ENCODE data around the gene DDA1. TPM values are rescaled to one million over a fixed set of nuclear protein-coding genes. Genes with fewer than 3 reads are reported as not detected.

The DDA1 gene
- total RNA-seq, 2 experiments from 2014 or later, result 37.2 to 37.5 TPM

DNA sequence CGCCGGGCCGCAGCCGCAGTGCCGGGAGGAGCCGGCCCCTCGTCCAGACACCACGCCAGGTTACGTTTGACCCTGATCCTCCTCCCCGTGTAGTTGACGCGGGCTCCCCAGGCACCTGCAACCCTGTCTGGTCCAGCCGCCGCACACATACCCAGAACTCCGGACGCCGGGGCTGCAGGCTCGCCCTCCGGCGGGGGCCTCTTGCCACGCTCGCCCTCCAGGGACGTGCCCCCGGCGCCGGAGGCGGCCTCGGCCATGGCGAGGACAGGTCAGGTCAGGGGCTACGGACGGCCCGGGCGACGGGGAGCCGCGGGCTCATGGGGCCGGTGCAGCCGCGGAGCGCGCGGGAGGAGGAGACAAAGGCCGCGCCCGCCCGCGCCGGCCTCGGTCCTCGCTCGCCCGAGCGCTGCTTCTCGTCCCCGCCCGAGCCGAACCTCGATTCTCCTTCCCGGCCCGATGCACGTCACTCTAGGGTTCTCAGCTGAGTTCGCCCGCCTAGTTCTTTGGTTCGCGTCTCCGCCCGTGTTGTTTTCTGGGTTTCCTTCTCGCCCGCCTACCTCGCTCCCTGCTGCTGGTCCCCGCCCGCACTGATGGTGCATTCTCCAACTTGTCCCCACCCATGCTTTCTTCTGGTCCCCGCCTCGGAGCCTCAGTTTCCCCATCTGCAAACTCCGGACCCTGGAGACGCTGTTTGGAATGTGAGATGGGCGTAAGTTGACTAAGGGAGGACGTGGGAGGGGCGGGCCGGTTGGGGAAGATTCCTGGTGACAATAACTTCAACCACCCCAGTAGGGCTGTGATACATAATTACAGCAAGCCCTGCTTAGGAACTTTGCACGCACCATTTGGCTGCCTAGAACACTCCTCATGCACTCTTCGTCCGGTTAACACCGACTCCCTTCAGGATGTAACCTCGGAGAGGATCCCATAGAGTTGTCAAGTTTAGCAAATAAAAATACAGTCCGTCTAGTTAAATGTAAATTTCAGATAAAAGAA lies 25.3 kb downstream of the DDA1 start, which contains the start of gene ANO8:
Gene ANO8 (minus strand): TSS at position 442 of the 996 bp plus-strand sequence. CDS start 185 bp downstream, at position 257.
- Mint-ChIP-seq H3K4me1 (ENCODE audit: low read depth) (peaks cover 31% of the 10 kb centered on the region), H3K4me3 (peak within 1 kb of the TSS; percentile 79)
- CTCF ChIA-PET, result interaction anchor here (0.9 to 2.1 kb wide), 9 partner anchors 11 to 162 kb away, joined by 3 to 6 read pairs (median 3); partner anchors contain the start of gene MRPL34

DNA sequence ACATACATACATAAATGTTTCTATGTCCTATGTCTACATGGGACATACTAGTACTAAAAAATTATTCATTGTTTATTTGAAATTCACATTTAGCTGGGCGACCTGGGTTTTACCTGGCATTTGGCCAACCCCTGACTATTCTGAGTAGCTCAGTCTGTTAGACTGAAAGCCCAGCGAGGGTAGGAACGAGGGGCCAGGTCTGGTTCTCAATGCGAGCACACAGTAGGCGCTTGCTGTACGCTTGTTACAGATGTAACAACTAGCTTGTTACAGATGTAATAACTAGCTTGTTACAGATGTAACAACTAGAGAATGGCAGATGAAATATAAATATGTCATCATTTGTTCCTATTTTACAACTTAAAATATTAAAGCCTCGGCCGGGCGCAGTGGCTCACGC lies 26.2 kb downstream of the DDA1 start:
- intact Hi-C loops (cut with micrococcal nuclease), result loop anchor here (2.0 to 5.0 kb wide), 2 partner anchors 55 to 132 kb away; no protein-coding TSS in a partner anchor
- POLR2A ChIA-PET, result interaction anchor here (1.0 to 3.2 kb wide), 2 partner anchors 27 to 43 kb away, joined by 3 to 15 read pairs; partner anchors contain the start of gene DDA1

More for the DNA sequence above, 25.3 kb downstream of the DDA1 start, which contains the start of gene ANO8:
- intact Hi-C loops (cut with micrococcal nuclease), result loop anchor here (1.0 to 5.0 kb wide), 3 partner anchors 25 to 133 kb away; partner anchors contain the start of gene DDA1
- H3K27me3 Mint-ChIP-seq, result no peaks in the 10 kb centered on the region
- peaks cover 2% of the 10 kb centered on the region for H3K36me3 Mint-ChIP-seq
- H3K27ac Mint-ChIP-seq, result peak within 1 kb of the TSS; percentile 42
- POLR2A ChIA-PET, result interaction anchor here (0.7 to 3.2 kb wide), 5 partner anchors 26 to 57 kb away, joined by 3 to 15 read pairs (median 3); partner anchors contain the start of genes DDA1 and MRPL34
- DNase-seq, result peak; percentile 97
- H3K9me3 Mint-ChIP-seq, result no peaks in the 10 kb centered on the region

DNA sequence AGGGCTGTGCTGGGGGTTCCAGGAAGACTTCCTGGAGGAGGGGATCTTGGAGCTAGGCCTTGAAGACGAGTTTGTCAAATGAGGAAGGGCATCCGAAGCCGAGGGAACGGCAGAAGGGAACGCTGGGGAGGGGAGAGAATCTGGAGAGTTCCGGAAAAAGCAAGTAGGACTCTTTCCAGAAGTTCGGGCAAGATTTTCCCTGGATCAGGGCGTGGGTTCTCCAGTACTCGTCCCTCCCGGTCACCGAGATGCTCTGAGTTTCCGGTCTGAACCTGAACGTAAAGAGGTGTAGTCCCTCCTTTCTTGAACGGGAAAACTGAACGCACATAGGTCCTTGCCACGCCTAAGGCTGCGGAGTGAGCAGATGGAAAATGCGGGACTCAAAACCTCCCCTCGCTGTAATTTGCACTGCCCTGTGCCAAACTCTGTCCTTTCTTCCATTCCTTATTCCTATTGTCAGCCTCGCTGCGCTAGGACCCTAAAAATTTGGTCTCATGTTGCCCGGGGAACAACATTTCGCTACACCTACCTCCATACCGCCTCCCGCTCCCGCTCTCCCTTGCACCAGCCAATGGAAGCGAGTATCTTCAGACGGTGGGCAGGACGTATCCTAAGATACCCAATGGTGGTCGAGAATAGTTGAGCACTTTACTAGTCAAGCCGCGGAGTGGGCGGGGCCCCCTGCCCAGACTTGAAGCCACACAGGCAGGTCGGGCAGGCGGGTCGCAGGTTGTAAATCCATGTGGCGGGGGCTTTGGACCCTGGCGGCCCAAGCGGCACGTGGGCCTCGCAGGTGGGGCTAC lies 27.7 kb downstream of the DDA1 start, which contains the start of gene GTPBP3:
Gene GTPBP3 (plus strand): TSS at position 682 of the 803 bp plus-strand sequence. CDS start 59 bp downstream, at position 741.
- H3K27me3 Mint-ChIP-seq, result no peaks in the 10 kb centered on the region
- no peaks in the 10 kb centered on the region for H3K9me3 Mint-ChIP-seq
- H3K36me3 Mint-ChIP-seq, result peaks cover 2% of the 10 kb centered on the region
- peak within 1 kb of the TSS; percentile 93 for H3K4me3 Mint-ChIP-seq
- DNase-seq, result peak; percentile 98
- POLR2A ChIA-PET, result no interaction called here
- CTCF ChIA-PET, result interaction anchor here (1.4 kb wide), 1 partner anchor 28 kb away, joined by 11 read pairs; the partner anchor contains the start of gene DDA1
- intact Hi-C loops (cut with micrococcal nuclease), result loop anchor here (1.0 to 5.0 kb wide), 3 partner anchors 32 to 218 kb away; partner anchors contain the start of genes COLGALT1 and MRPL34
- H3K4me1 Mint-ChIP-seq (ENCODE audit: low read depth), result peaks cover 28% of the 10 kb centered on the region
- H3K27ac Mint-ChIP-seq, result peak within 1 kb of the TSS; percentile 93

More for the DNA sequence above, 26.2 kb downstream of the DDA1 start:
- Mint-ChIP-seq H3K4me1 (ENCODE audit: low read depth) (peaks cover 28% of the 10 kb centered on the region), H3K9me3 (no peaks in the 10 kb centered on the region), H3K4me3 (peak overlapping the region; percentile 12), H3K27me3 (no peaks in the 10 kb centered on the region), H3K36me3 (peaks cover 2% of the 10 kb centered on the region), H3K27ac (no peak overlapping the region)
- DNase-seq, result no peak
- CTCF ChIA-PET, result interaction anchor here (0.6 to 1.4 kb wide), 7 partner anchors 27 to 161 kb away, joined by 3 to 11 read pairs (median 3); partner anchors contain the start of genes DDA1 and MRPL34

DNA sequence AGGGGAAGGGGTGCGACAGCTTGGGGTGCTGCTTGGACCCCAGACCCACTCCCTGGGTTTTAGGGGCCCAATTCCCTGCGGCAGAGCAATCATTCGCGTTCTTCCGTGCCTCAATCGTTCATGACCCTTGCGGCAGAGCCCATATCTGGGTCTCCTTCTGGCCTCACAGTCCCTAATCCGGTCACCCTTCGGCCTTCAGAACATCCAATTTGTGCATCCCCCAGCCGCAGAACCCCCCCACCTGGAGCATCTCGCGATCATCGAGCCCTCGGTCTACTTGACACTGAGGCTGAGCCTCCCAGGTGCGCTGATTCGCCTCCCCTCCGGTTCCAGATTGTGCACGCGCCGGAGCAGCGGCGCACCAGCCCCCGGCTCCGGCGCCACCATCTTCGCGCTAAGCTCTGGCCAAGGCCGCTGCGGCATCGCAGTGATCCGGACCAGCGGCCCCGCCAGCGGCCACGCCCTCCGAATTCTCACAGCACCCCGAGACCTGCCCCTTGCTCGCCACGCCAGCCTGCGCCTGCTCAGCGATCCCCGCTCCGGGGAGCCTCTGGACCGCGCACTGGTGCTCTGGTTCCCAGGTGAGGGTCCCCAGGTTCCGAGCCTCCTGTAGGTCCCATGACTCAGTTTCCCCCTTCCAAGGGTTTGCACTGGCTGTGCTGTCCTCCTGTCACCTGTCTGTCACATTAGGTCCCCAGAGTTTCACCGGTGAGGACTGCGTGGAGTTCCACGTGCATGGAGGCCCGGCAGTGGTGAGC lies 28.5 kb downstream of the DDA1 start:
- Mint-ChIP-seq H3K4me1 (ENCODE audit: low read depth) (peaks cover 28% of the 10 kb centered on the region), H3K9me3 (no peaks in the 10 kb centered on the region), H3K27me3 (no peaks in the 10 kb centered on the region), H3K27ac (peak overlapping the region; percentile 93), H3K36me3 (peaks cover 2% of the 10 kb centered on the region), H3K4me3 (peak overlapping the region; percentile 93)
- intact Hi-C loops (cut with micrococcal nuclease), result loop anchor here (1.0 to 5.0 kb wide), 3 partner anchors 33 to 217 kb away; partner anchors contain the start of genes COLGALT1 and MRPL34
- DNase-seq, result peak; percentile 52
- CTCF ChIA-PET, result no interaction called here
- POLR2A ChIA-PET, result no interaction called here

DNA sequence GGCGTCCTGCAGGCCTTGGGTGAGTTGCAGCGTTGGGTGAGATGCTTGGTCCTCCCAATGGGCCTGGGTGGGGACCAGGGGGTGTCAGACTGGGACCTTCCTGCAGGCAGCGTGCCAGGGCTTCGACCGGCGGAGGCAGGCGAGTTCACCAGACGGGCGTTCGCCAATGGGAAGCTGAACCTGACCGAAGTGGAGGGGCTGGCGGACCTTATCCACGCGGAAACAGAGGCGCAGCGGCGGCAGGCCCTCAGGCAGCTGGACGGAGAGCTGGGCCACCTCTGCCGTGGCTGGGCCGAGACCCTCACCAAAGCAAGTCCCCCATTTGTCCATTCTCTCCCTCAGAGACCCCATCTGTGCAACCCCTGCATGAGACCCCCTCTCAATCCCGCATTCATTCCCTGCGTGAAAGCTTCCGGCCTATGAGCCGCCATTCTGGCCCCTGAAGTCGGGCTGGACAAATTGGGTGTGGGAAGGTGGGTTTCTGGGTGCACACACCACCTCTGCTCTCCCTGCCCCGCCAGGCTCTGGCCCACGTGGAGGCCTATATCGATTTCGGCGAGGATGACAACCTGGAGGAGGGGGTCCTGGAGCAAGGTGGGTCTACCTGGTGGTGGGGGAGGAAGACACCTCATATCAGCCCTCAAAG lies 29.2 kb downstream of the DDA1 start:
- CTCF ChIA-PET, result interaction anchor here (1.2 kb wide), 1 partner anchor 33 kb away, joined by 6 read pairs; no protein-coding TSS in a partner anchor
- no peak overlapping the region for H3K27ac Mint-ChIP-seq
- POLR2A ChIA-PET, result no interaction called here

DNA sequence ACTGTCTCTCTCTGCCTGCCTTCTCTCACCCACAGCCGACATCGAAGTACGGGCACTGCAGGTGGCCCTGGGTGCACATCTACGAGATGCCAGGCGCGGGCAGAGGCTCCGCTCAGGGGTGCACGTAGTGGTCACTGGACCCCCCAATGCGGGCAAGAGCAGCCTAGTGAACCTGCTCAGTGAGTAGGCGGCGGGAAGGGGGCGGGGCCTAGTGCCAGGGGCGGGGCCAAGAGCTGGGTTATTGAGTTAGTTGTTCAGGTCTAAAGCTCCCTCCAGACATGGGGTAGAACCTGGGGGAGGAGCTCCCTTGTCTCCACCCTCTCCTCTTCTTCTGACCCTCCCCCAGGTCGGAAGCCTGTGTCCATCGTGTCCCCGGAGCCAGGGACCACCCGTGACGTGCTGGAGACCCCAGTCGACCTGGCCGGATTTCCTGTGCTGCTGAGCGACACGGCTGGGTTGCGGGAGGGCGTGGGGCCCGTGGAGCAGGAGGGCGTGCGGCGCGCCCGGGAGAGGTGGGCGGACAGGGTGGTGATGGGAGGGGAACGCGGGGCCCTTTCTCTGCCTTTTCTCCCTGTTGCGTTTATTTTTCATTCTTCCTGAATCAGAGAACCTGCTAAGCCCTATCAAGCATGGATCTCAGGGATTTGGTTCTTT lies 29.9 kb downstream of the DDA1 start:
- DNase-seq, result peak; percentile 79
- ChIA-PET POLR2A (no interaction called here), CTCF (interaction anchor here (1.2 kb wide), 2 partner anchors 34 to 47 kb away, joined by 3 to 6 read pairs; no protein-coding TSS in a partner anchor)
- H3K9me3 Mint-ChIP-seq, result no peaks in the 10 kb centered on the region
- H3K4me1 Mint-ChIP-seq (ENCODE audit: low read depth), result peaks cover 21% of the 10 kb centered on the region
- intact Hi-C loops (cut with micrococcal nuclease), result loop anchor here (5.0 kb wide), 1 partner anchor 128 kb away; no protein-coding TSS in a partner anchor
- H3K27ac Mint-ChIP-seq, result no peak overlapping the region
- H3K36me3 Mint-ChIP-seq, result peaks cover 4% of the 10 kb centered on the region
- H3K4me3 Mint-ChIP-seq, result peak overlapping the region; percentile 93
- H3K27me3 Mint-ChIP-seq, result no peaks in the 10 kb centered on the region

More for the DNA sequence above, 29.2 kb downstream of the DDA1 start:
- Mint-ChIP-seq H3K36me3 (peaks cover 2% of the 10 kb centered on the region), H3K4me3 (peak overlapping the region; percentile 93), H3K9me3 (no peaks in the 10 kb centered on the region), H3K27me3 (no peaks in the 10 kb centered on the region), H3K4me1 (ENCODE audit: low read depth) (peaks cover 25% of the 10 kb centered on the region)
- intact Hi-C loops (cut with micrococcal nuclease), result loop anchor here (5.0 kb wide), 1 partner anchor 129 kb away; no protein-coding TSS in a partner anchor
- no peak for DNase-seq

DNA sequence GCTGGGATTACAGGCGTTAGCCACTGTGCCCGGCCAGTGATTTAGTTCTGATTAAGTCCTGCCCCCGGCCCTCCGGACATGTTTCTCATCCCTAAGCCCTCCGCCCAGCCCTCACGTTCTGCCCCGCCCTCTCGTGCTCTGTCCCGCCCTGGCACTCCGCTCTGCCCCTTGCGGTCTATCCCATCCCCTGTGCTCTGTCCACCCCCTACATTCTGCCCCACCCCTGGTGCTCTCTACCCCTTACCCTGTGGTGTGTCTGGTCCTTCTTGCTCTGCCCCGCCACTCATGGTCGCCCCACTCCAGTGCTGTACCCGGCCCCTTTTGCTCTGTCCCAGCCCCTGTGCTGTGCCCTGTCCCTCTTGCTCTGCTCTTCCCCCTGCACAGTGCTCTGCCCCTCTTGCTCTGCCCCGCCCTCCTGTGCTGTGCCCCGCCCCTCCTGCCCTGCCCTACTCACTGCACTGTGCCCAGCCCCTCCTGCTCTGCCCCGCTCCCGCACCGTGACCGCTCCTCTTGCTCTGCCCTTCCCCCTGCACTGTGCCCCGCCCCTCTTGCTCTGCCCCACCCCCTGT lies 31.0 kb downstream of the DDA1 start:
- Mint-ChIP-seq H3K9me3 (no peaks in the 10 kb centered on the region), H3K4me1 (ENCODE audit: low read depth) (peaks cover 16% of the 10 kb centered on the region), H3K4me3 (no peak overlapping the region), H3K27ac (no peak overlapping the region), H3K27me3 (no peaks in the 10 kb centered on the region), H3K36me3 (peaks cover 4% of the 10 kb centered on the region)
- no peak for DNase-seq
- ChIA-PET CTCF (interaction anchor here (1.2 kb wide), 1 partner anchor 46 kb away, joined by 3 read pairs; no protein-coding TSS in a partner anchor), POLR2A (no interaction called here)
- intact Hi-C loops (cut with micrococcal nuclease), result no loop called here

DNA sequence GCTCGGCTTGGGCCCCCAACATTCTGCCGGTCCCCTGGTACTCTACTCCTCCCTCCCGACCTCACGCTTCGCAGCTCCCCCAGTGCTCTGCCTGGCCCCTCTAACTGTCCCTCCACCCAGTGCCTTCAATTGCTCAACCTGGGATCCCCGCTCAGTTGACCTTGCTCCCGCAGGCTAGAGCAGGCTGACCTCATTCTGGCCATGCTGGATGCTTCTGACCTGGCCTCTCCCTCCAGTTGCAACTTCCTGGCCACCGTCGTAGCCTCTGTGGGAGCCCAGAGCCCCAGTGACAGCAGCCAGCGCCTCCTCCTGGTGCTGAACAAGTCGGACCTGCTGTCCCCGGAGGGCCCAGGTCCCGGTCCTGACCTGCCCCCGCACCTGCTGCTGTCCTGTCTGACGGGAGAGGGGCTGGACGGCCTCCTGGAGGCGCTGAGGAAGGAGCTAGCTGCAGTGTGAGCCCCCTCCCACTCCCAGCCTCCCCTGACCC lies 31.6 kb downstream of the DDA1 start:
- Mint-ChIP-seq H3K36me3 (peaks cover 4% of the 10 kb centered on the region), H3K27ac (no peak overlapping the region), H3K4me1 (ENCODE audit: low read depth) (peaks cover 14% of the 10 kb centered on the region), H3K9me3 (no peaks in the 10 kb centered on the region), H3K4me3 (no peak overlapping the region), H3K27me3 (no peaks in the 10 kb centered on the region)
- ChIA-PET CTCF (no interaction called here), POLR2A (no interaction called here)
- no peak for DNase-seq
- intact Hi-C loops (cut with micrococcal nuclease), result no loop called here

DNA sequence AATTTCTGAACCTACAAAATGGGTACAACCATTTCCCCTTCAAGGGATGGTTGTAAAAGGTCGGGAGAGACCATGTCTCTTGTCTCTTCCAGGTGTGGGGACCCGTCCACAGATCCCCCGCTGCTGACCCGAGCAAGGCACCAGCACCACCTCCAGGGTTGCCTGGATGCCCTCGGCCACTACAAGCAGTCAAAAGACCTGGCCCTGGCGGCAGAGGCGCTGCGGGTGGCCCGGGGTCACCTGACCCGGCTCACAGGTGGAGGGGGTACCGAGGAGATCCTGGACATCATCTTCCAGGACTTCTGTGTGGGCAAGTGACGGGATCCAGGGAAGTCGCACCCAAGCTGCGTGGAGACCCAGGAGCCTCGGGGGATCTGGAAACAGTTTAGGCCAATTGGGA lies 32.0 kb downstream of the DDA1 start:
- Mint-ChIP-seq H3K9me3 (no peaks in the 10 kb centered on the region), H3K4me1 (ENCODE audit: low read depth) (peaks cover 15% of the 10 kb centered on the region), H3K27me3 (no peaks in the 10 kb centered on the region), H3K27ac (no peak overlapping the region), H3K4me3 (no peak overlapping the region), H3K36me3 (peaks cover 4% of the 10 kb centered on the region)
- no peak for DNase-seq
- CTCF ChIA-PET, result interaction anchor here (0.6 to 2.3 kb wide), 2 partner anchors 45 to 534 kb away, joined by 3 to 8 read pairs; no protein-coding TSS in a partner anchor
- POLR2A ChIA-PET, result no interaction called here
- intact Hi-C loops (cut with micrococcal nuclease), result no loop called here
